ENCODE measurements around the gene CALD1. TPM values are rescaled to one million over a fixed set of nuclear protein-coding genes. Genes with fewer than 3 reads are reported as not detected.

The CALD1 gene
- polyA plus RNA-seq, 1 donor (not counting 4 experiments of a cell fraction or from before 2014, with no cell fraction given), result 229 TPM

DNA sequence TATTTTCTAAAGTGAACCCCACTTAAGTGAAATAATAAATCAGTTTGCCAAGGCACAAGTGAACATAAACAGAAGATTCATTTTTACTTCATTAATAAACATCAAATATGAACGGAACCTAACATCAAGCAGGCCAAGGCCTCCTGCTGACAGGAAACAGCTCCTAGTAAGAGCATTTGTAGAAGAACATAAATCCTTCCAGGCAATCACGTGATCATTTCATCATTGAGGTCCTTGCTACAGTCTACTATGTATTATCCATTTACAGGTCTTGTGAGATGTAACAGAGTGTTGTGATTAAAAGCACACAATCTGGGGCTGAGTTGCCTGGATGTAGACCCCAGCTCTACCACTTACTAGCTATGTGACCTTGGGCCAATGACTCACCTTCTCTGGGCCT is 70.6 kb downstream of the CALD1 start:
- dilution Hi-C loops (cut with MboI; ENCODE audit: extremely low pct_ligation_motif_present, low sequenced_read_pairs), result no loop called here
- peaks cover 26% of the 10 kb centered on the region for H3K79me2 ChIP-seq (ENCODE audit: control insufficient read depth, insufficient read depth, low read length)

DNA sequence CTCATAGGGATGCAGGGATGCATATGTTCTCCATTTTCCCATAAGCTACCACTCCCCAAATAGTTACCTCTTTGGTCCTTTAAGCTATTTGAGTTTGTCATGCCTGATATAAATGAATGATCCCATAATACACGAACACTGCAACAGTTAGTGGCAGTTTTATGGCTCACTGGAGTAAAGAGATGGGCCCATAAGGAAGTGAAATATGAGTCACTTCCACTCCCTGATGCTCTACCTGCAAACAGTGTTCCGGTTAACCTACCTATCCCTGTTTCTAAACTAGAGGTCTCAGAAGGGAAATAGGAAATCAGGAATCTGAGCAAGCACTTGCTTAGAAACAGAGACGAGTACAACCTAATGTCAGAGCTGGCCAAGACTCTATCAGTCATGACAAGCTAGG is 71.7 kb downstream of the CALD1 start:
- Histone ChIP-seq H3K9ac (ENCODE audit: control insufficient read depth, extremely low read depth, insufficient read depth, low read length) (no peak overlapping the region), H3K4me1 (ENCODE audit: control insufficient read depth, extremely low read depth, insufficient read depth, low read length) (peaks cover 10% of the 10 kb centered on the region), H4K20me1 (ENCODE audit: control insufficient read depth, extremely low read depth, insufficient read depth, low read length) (no peaks in the 10 kb centered on the region), H3K4me2 (ENCODE audit: control insufficient read depth, extremely low read depth, insufficient read depth, low read depth, low read length) (no peak overlapping the region), H3K27me3 (ENCODE audit: control insufficient read depth, extremely low read depth, insufficient read depth, low read length) (no peaks in the 10 kb centered on the region), H3K4me3 (ENCODE audit: control insufficient read depth in 2 of 3, extremely low read depth in 1 of 3, insufficient read depth in 2 of 3, low read depth in 1 of 3, low read length in 3 of 3) (no peak overlapping the region), H3K9me3 (ENCODE audit: control insufficient read depth, low read depth, low read length) (no peaks in the 10 kb centered on the region), H3K36me3 (ENCODE audit: control insufficient read depth in 2 of 2, extremely low read depth in 1 of 2, insufficient read depth in 2 of 2, low read length in 2 of 2) (peaks cover 4 to 10% of the 10 kb centered on the region in 2 experiments), H3K9me1 (ENCODE audit: control insufficient read depth, extremely low read depth, insufficient read depth, low read length) (no peaks in the 10 kb centered on the region), H3K27ac (ENCODE audit: control insufficient read depth, insufficient read depth, low read length) (no peak overlapping the region), H3K79me2 (ENCODE audit: control insufficient read depth, insufficient read depth, low read length) (peaks cover 29% of the 10 kb centered on the region), H2AFZ (ENCODE audit: control insufficient read depth, low read length) (no peak overlapping the region)
- DNase-seq (ENCODE audit: low read depth, low spot score) (no peak), FAIRE-seq (no peak)
- dilution Hi-C loops (cut with MboI; ENCODE audit: extremely low pct_ligation_motif_present, low sequenced_read_pairs), result no loop called here
- no peak for TF ChIP-seq EZH2 (IDR thresholded peaks at IDR 0.05; ENCODE audit: low read length)
- TF ChIP-seq, protein P1, sequence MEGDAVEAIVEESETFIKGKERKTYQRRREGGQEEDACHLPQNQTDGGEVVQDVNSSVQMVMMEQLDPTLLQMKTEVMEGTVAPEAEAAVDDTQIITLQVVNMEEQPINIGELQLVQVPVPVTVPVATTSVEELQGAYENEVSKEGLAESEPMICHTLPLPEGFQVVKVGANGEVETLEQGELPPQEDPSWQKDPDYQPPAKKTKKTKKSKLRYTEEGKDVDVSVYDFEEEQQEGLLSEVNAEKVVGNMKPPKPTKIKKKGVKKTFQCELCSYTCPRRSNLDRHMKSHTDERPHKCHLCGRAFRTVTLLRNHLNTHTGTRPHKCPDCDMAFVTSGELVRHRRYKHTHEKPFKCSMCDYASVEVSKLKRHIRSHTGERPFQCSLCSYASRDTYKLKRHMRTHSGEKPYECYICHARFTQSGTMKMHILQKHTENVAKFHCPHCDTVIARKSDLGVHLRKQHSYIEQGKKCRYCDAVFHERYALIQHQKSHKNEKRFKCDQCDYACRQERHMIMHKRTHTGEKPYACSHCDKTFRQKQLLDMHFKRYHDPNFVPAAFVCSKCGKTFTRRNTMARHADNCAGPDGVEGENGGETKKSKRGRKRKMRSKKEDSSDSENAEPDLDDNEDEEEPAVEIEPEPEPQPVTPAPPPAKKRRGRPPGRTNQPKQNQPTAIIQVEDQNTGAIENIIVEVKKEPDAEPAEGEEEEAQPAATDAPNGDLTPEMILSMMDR (optimal IDR thresholded peaks at IDR 0.05 in 1 of 3, IDR thresholded peaks at IDR 0.05 in 1 of 3, conservative IDR thresholded peaks at IDR 0.05 in 1 of 3; ENCODE audit: extremely low read depth in 1 of 3, insufficient read depth in 2 of 3, low read length in 3 of 3), result no peak

More for the DNA sequence above, 70.6 kb downstream of the CALD1 start:
- no peak overlapping the region for H3K9ac ChIP-seq (ENCODE audit: control insufficient read depth, extremely low read depth, insufficient read depth, low read length)
- H3K9me3 ChIP-seq (ENCODE audit: control insufficient read depth, low read depth, low read length), result no peaks in the 10 kb centered on the region
- TF ChIP-seq, protein P1 (optimal IDR thresholded peaks at IDR 0.05 in 1 of 3, IDR thresholded peaks at IDR 0.05 in 1 of 3, conservative IDR thresholded peaks at IDR 0.05 in 1 of 3; ENCODE audit: extremely low read depth in 1 of 3, insufficient read depth in 2 of 3, low read length in 3 of 3), result no peak
- TF ChIP-seq EZH2 (IDR thresholded peaks at IDR 0.05; ENCODE audit: low read length), result no peak
- peaks cover 17% of the 10 kb centered on the region for H3K4me1 ChIP-seq (ENCODE audit: control insufficient read depth, extremely low read depth, insufficient read depth, low read length)
- no peak overlapping the region for H3K4me2 ChIP-seq (ENCODE audit: control insufficient read depth, extremely low read depth, insufficient read depth, low read depth, low read length)
- peaks cover 4 to 10% of the 10 kb centered on the region in 2 experiments for H3K36me3 ChIP-seq (ENCODE audit: control insufficient read depth in 2 of 2, extremely low read depth in 1 of 2, insufficient read depth in 2 of 2, low read length in 2 of 2)
- DNase-seq (ENCODE audit: low read depth, low spot score) (no peak), FAIRE-seq (no peak)
- no peak overlapping the region for H3K27ac ChIP-seq (ENCODE audit: control insufficient read depth, insufficient read depth, low read length)
- no peaks in the 10 kb centered on the region for H4K20me1 ChIP-seq (ENCODE audit: control insufficient read depth, extremely low read depth, insufficient read depth, low read length)
- no peaks in the 10 kb centered on the region for H3K9me1 ChIP-seq (ENCODE audit: control insufficient read depth, extremely low read depth, insufficient read depth, low read length)
- H3K27me3 ChIP-seq (ENCODE audit: control insufficient read depth, extremely low read depth, insufficient read depth, low read length), result no peaks in the 10 kb centered on the region
- H2AFZ ChIP-seq (ENCODE audit: control insufficient read depth, low read length), result no peak overlapping the region
- no peak overlapping the region for H3K4me3 ChIP-seq (ENCODE audit: control insufficient read depth in 2 of 3, extremely low read depth in 1 of 3, insufficient read depth in 2 of 3, low read depth in 1 of 3, low read length in 3 of 3)

Data from keratinocyte (primary cell).